Neural progenitor cell (in vitro differentiated cells): ENCODE measurements around the gene MILR1. TPM values are rescaled to one million over a fixed set of nuclear protein-coding genes. Genes with fewer than 3 reads are reported as not detected.
"Not testable (repeated sequence)": the region's sequence is repeated elsewhere in the genome, so short reads cannot be mapped to it uniquely, and the experiment has no call there.

Experiments
- DNase-seq: peaks from one replicate; pipeline ENCODE4 v3.0.0-alpha.2; 2016; ENCODE audit warnings: low spot score
- H2AFZ ChIP-seq: fragments of 200-600 bp; sonication (generic); replicated peaks from 2 replicates; pipeline ENCODE4 v1.6.1; 2016; ENCODE audit warnings: antibody characterized with exemption
- H3F3A ChIP-seq: fragments of 200-600 bp; sonication (generic); 2 replicates; pipeline ENCODE4 v1.6.1; 2016; ENCODE audit warnings: antibody characterized with exemption, low read depth
- H3K27ac ChIP-seq: fragments of 200-600 bp; sonication (generic); 2 replicates; pipeline ENCODE4 v1.5.1; 2016; ENCODE audit warnings: mild to moderate bottlenecking
- H3K27me3 ChIP-seq: fragments of 200-600 bp; sonication (generic); 2 replicates; pipeline ENCODE4 v1.6.1; 2016; ENCODE audit warnings: mild to moderate bottlenecking, moderate library complexity
- H3K36me3 ChIP-seq: fragments of 200-600 bp; sonication (generic); 2 replicates; pipeline ENCODE4 v1.5.1; 2016
- H3K4me1 ChIP-seq: fragments of 200-600 bp; sonication (generic); 2 replicates; pipeline ENCODE4 v1.6.1; 2016; ENCODE audit warnings: mixed run types
- H3K4me2 ChIP-seq: fragments of 200-600 bp; sonication (generic); 2 replicates; pipeline ENCODE4 v1.6.1; 2016
- H3K4me3 ChIP-seq: fragments of 200-600 bp; sonication (generic); 2 replicates; pipeline ENCODE4 v1.5.1; 2016
- H3K79me2 ChIP-seq: fragments of 200-600 bp; sonication (generic); 2 replicates; pipeline ENCODE4 v1.6.1; 2016; ENCODE audit warnings: low read depth
- H3K9ac ChIP-seq: fragments of 200-600 bp; sonication (generic); 2 replicates; pipeline ENCODE4 v1.6.1; 2016
- H3K9me3 ChIP-seq: fragments of 200-600 bp; sonication (generic); 2 replicates; pipeline ENCODE4 v1.5.1; 2016; ENCODE audit warnings: low read depth
- H4K20me1 ChIP-seq: fragments of 200-600 bp; sonication (generic); 2 replicates; pipeline ENCODE4 v1.6.1; 2016; ENCODE audit warnings: low read depth
- H3K27ac Mint-ChIP-seq: 3 replicates; pipeline ENCODE4 v1.8.0; 2021; ENCODE audit warnings: mixed read lengths
- H3K27me3 Mint-ChIP-seq: 2 replicates; pipeline ENCODE4 v1.8.0; 2022; ENCODE audit warnings: low read depth, mild to moderate bottlenecking, inconsistent platforms, moderate library complexity, mixed read lengths; ENCODE audit not compliant: insufficient read depth
- H3K36me3 Mint-ChIP-seq: 3 replicates; pipeline ENCODE4 v1.8.0; 2021; ENCODE audit warnings: mixed read lengths
- H3K4me1 Mint-ChIP-seq: 3 replicates; pipeline ENCODE4 v1.8.0; 2021; ENCODE audit warnings: mixed read lengths
- H3K4me3 Mint-ChIP-seq: 3 replicates; pipeline ENCODE4 v1.8.0; 2021; ENCODE audit warnings: mild to moderate bottlenecking, moderate library complexity, mixed read lengths
- H3K9me3 Mint-ChIP-seq: 3 replicates; pipeline ENCODE4 v1.8.0; 2020; ENCODE audit warnings: mixed read lengths
- EZH2 ChIP-seq: fragments of 200-600 bp; sonication (generic); IDR thresholded peaks from 2 replicates; pipeline ENCODE4 v1.6.1; 2017; ENCODE audit warnings: antibody characterized with exemption, mild to moderate bottlenecking, moderate library complexity
- EZH2phosphoT487 ChIP-seq: fragments of 200-600 bp; sonication (generic); IDR thresholded peaks from 2 replicates; pipeline ENCODE4 v1.6.1; 2017; ENCODE audit warnings: antibody characterized with exemption
- total RNA-seq: library from RNA; depleted of rRNA; stranded (reverse); fragments of >200 nt; gene quantifications from 2 replicates; pipeline ENCODE4 v1.2.3, GENCODE V29; 2015; ENCODE audit warnings: low replicate concordance
- TF ChIP-seq, protein P1 (sequence below): fragments of 200-600 bp; sonication (generic); IDR thresholded peaks from 2 replicates; pipeline ENCODE4 v1.5.1; 2017; ENCODE audit warnings: antibody characterized with exemption, mild to moderate bottlenecking

The MILR1 gene
- total RNA-seq, 1 donor from 2014 or later: not detected

DNA sequence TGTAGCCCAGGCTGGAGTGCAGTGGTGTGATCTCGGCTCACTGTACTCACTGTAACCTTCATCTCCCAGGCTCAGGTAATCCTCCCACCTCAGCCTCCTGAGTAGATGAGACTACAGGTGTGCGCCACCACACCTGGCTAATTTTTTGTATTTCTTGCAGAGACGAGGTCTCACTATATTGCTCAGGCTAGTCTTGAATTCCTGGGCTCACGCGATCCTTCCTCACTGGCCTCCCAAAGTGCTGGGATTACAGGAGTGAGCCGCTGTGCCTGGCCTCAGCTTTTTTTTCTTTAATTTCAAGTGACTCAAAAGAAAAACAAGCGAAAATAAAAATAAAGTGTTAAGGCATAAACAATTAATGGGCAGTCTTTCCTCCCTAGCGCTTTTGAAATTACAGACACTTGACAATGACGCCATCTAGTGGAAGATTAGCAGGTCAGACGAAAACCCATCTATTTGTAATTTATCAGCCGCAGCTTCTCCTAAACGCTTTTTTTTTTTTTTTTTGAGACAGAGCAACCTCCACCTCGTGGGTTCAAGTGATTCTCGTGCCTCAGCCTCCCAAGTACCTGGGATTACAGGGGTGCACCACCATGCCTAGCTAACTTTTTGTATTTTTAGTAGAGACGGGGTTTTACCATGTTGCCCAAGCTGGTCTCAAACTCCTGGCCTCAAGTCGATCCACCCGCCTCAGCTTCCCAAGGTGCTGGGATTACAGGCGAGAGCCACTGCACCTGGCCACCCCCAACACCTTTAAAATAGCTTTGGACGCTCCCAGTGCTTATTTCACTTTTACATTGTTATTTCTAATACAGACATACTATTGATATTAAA, 30.2 kb upstream of the MILR1 start:
- no peak overlapping the region for H3K4me3 Mint-ChIP-seq
- H3K36me3 Mint-ChIP-seq: no peaks in the 10 kb centered on the region
- no peak overlapping the region for H3K9ac ChIP-seq
- no peaks in the 10 kb centered on the region for H3K36me3 ChIP-seq
- no peak overlapping the region for H3K27ac ChIP-seq
- H3K79me2 ChIP-seq: no peaks in the 10 kb centered on the region
- no peaks in the 10 kb centered on the region for H3F3A ChIP-seq
- H3K4me2 ChIP-seq: no peak overlapping the region
- no peaks in the 10 kb centered on the region for H3K9me3 Mint-ChIP-seq
- no peaks in the 10 kb centered on the region for H3K4me1 ChIP-seq
- peaks cover under 1% of the 10 kb centered on the region for H3K4me1 Mint-ChIP-seq
- TF ChIP-seq EZH2: no peak
- TF ChIP-seq, protein P1, sequence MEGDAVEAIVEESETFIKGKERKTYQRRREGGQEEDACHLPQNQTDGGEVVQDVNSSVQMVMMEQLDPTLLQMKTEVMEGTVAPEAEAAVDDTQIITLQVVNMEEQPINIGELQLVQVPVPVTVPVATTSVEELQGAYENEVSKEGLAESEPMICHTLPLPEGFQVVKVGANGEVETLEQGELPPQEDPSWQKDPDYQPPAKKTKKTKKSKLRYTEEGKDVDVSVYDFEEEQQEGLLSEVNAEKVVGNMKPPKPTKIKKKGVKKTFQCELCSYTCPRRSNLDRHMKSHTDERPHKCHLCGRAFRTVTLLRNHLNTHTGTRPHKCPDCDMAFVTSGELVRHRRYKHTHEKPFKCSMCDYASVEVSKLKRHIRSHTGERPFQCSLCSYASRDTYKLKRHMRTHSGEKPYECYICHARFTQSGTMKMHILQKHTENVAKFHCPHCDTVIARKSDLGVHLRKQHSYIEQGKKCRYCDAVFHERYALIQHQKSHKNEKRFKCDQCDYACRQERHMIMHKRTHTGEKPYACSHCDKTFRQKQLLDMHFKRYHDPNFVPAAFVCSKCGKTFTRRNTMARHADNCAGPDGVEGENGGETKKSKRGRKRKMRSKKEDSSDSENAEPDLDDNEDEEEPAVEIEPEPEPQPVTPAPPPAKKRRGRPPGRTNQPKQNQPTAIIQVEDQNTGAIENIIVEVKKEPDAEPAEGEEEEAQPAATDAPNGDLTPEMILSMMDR: peak; percentile 79
- TF ChIP-seq EZH2phosphoT487: no peak
- peaks cover 1% of the 10 kb centered on the region for H3K27me3 Mint-ChIP-seq
- H2AFZ ChIP-seq: peak overlapping the region; percentile 64
- H3K27me3 ChIP-seq: no peaks in the 10 kb centered on the region
- no peak overlapping the region for H3K4me3 ChIP-seq
- H4K20me1 ChIP-seq: no peaks in the 10 kb centered on the region
- no peak overlapping the region for H3K27ac Mint-ChIP-seq
- H3K9me3 ChIP-seq: no peaks in the 10 kb centered on the region
- peak; percentile 69 for DNase-seq

DNA sequence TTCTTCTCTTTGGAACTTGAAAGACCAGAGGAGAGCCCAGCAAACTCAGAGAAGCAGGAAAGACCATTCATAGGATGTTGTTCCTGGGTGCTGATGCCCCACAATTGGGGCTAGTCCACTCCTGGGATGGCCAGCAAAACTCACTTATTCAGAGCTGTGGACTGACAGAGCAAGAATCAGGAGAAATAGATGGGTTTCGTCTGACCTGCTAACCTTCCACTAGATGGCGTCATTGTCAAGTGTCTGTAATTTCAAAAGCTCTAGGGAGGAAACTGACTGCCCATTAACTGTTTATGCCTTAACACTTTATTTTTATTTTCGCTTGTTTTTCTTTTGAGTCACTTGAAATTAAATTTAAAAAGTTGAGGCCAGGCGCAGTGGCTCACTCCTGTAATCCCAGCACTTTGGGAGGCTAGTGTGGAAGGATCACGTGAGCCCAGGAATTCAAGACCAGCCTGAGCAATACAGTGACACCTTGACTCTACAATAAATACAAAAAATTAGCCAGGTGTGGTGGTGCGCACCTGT, 28.7 kb upstream of the MILR1 start:
- H3K27me3 Mint-ChIP-seq: no peaks in the 10 kb centered on the region
- Histone ChIP-seq H3K27ac (no peak overlapping the region), H3K9ac (no peak overlapping the region), H3K4me2 (no peak overlapping the region), H2AFZ (peak overlapping the region; percentile 37), H3K9me3 (no peaks in the 10 kb centered on the region), H4K20me1 (no peaks in the 10 kb centered on the region), H3K79me2 (no peaks in the 10 kb centered on the region), H3K4me1 (no peaks in the 10 kb centered on the region), H3F3A (no peaks in the 10 kb centered on the region), H3K27me3 (no peaks in the 10 kb centered on the region), H3K4me3 (no peak overlapping the region), H3K36me3 (no peaks in the 10 kb centered on the region)
- TF ChIP-seq EZH2phosphoT487 (no peak), EZH2 (no peak)
- TF ChIP-seq, protein P1: peak; percentile 88
- peaks cover 5% of the 10 kb centered on the region for H3K4me1 Mint-ChIP-seq
- no peak overlapping the region for H3K27ac Mint-ChIP-seq
- H3K9me3 Mint-ChIP-seq: no peaks in the 10 kb centered on the region
- no peak overlapping the region for H3K4me3 Mint-ChIP-seq
- DNase-seq: peak; percentile 74
- H3K36me3 Mint-ChIP-seq: no peaks in the 10 kb centered on the region

DNA sequence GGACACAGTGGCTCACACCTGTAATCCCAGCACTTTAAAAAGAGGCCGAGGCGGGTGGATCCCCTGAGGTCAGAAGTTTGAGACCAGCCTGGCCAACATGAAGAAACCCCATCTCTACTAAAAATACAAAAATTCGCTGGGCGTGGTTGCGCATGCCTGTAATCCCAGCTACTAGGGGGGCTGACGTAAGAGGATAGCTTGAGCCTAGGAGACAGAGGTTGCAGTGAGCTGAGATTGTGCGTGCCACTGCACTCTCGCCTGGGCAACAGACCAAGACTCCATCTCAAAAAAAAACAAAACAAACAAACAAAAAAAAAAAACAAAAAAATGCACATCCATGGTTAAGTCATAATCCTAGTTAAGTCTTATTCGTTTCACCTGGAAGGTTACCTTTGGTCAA, 26.8 kb upstream of the MILR1 start:
- not testable (repeated sequence) for H4K20me1 ChIP-seq, H3K79me2 ChIP-seq, DNase-seq, H3K9ac ChIP-seq, H3K4me2 ChIP-seq, H3K27ac ChIP-seq, H3K27ac Mint-ChIP-seq, H3K27me3 ChIP-seq, H3K4me3 ChIP-seq, H3K27me3 Mint-ChIP-seq, H3K4me3 Mint-ChIP-seq, H3K4me1 ChIP-seq, H3K36me3 ChIP-seq, H3K9me3 Mint-ChIP-seq, H2AFZ ChIP-seq, H3F3A ChIP-seq, H3K4me1 Mint-ChIP-seq, H3K36me3 Mint-ChIP-seq, H3K9me3 ChIP-seq

- Mint-ChIP-seq H3K36me3 (no peaks in the 10 kb centered on the region), H3K4me3 (no peak overlapping the region), H3K27ac (no peak overlapping the region), H3K9me3 (no peaks in the 10 kb centered on the region), H3K27me3 (no peaks in the 10 kb centered on the region), H3K4me1 (peaks cover 5% of the 10 kb centered on the region)
- H3K27ac ChIP-seq: no peak overlapping the region
- no peaks in the 10 kb centered on the region for H3K36me3 ChIP-seq
- H2AFZ ChIP-seq: peak overlapping the region; percentile 61
- no peaks in the 10 kb centered on the region for H4K20me1 ChIP-seq
- no peak for DNase-seq
- no peaks in the 10 kb centered on the region for H3K27me3 ChIP-seq
- no peaks in the 10 kb centered on the region for H3K9me3 ChIP-seq
- no peaks in the 10 kb centered on the region for H3K79me2 ChIP-seq
- no peaks in the 10 kb centered on the region for H3K4me1 ChIP-seq
- no peak overlapping the region for H3K4me2 ChIP-seq
- TF ChIP-seq, protein P1: no peak
- TF ChIP-seq EZH2: no peak
- no peak overlapping the region for H3K9ac ChIP-seq
- H3K4me3 ChIP-seq: no peak overlapping the region
- no peaks in the 10 kb centered on the region for H3F3A ChIP-seq
Observed at GRCh38 chr17:64423881-64424280, 25.0 kb upstream of the MILR1 start.
